GM18502 (cell line): ENCODE data around the gene GHR.
"Not testable (repeated sequence)": the region's sequence is repeated elsewhere in the genome, so short reads cannot be mapped to it uniquely, and the experiment has no call there.

Source experiments
- ATAC-seq: cut with Tn5 transposase; IDR thresholded peaks from one replicate; pipeline ENCODE4 v1.9.1; 2021; ENCODE audit warnings: mild to moderate bottlenecking; ENCODE audit not compliant: unreplicated experiment, poor library complexity

Gene GHR

GRCh38 chr5:42634575-42634974 lies 211.3 kb downstream of the GHR start:
- ATAC-seq, result no peak

- ATAC-seq, result no peak
Measured at GRCh38 chr5:42636425-42636824, 213.2 kb downstream of the GHR start.

- ATAC-seq, result no peak
Measured at GRCh38 chr5:42636946-42637345, 213.7 kb downstream of the GHR start.

GRCh38 chr5:42638972-42639371 lies 215.7 kb downstream of the GHR start:
- ATAC-seq, result no peak

GRCh38 chr5:42640835-42641234 lies 217.6 kb downstream of the GHR start:
- ATAC-seq, result no peak

- no peak for ATAC-seq
Measured at GRCh38 chr5:42641336-42642005, 218.2 kb downstream of the GHR start.

- ATAC-seq, result no peak
Measured at GRCh38 chr5:42642006-42642405, 218.8 kb downstream of the GHR start.

- no peak for ATAC-seq
Measured at GRCh38 chr5:42643360-42643759, 220.1 kb downstream of the GHR start.

- no peak for ATAC-seq
Measured at GRCh38 chr5:42645138-42645537, 221.9 kb downstream of the GHR start.

GRCh38 chr5:42648036-42648435 lies 224.8 kb downstream of the GHR start:
- ATAC-seq, result no peak

GRCh38 chr5:42648915-42649314 lies 225.7 kb downstream of the GHR start:
- ATAC-seq, result no peak

GRCh38 chr5:42650084-42650483 lies 226.8 kb downstream of the GHR start:
- no peak for ATAC-seq

GRCh38 chr5:42653705-42654104 lies 230.5 kb downstream of the GHR start:
- no peak for ATAC-seq

- no peak for ATAC-seq
Measured at GRCh38 chr5:42654645-42655044, 231.4 kb downstream of the GHR start.

- no peak for ATAC-seq
Measured at GRCh38 chr5:42655982-42656650, 232.9 kb downstream of the GHR start.

GRCh38 chr5:42656651-42657015 lies 233.4 kb downstream of the GHR start:
- no peak for ATAC-seq

GRCh38 chr5:42659869-42660268 lies 236.6 kb downstream of the GHR start:
- not testable (repeated sequence) for ATAC-seq

GRCh38 chr5:42665857-42666256 lies 242.6 kb downstream of the GHR start:
- no peak for ATAC-seq

- no peak for ATAC-seq
Measured at GRCh38 chr5:42666869-42667268, 243.6 kb downstream of the GHR start.

GRCh38 chr5:42668254-42668653 lies 245.0 kb downstream of the GHR start:
- no peak for ATAC-seq

- no peak for ATAC-seq
Measured at GRCh38 chr5:42672925-42673324, 249.7 kb downstream of the GHR start.

- no peak for ATAC-seq
Measured at GRCh38 chr5:42675602-42676001, 252.4 kb downstream of the GHR start.
